Activated CD8-positive, alpha-beta memory T cell treated with anti-CD3 and anti-CD28 coated beads, Interleukin-2, amount 50 U/mL, for 1 hour (primary cell): ENCODE measurements around the gene DYRK2.
A peak's percentile ranks its signal among the peaks of the same experiment; 100 is the strongest.
"Not testable (repeated sequence)": the region's sequence is repeated elsewhere in the genome, so short reads cannot be mapped to it uniquely, and the experiment has no call there.

Experiments
- DNase-seq: peaks from one replicate; pipeline ENCODE4 v3.0.0-alpha.2; 2020; ENCODE audit errors: extremely low read depth

Gene DYRK2

GRCh38 chr12:67671419-67671818 is 22.9 kb downstream of the DYRK2 start:
- DNase-seq: no peak

- no peak for DNase-seq
These were observed 23.3 kb downstream of the DYRK2 start for GRCh38 chr12:67671892-67672291.

- DNase-seq: not testable (repeated sequence)
These were observed 24.0 kb downstream of the DYRK2 start for GRCh38 chr12:67672507-67672906.

GRCh38 chr12:67673509-67673908 is 25.0 kb downstream of the DYRK2 start:
- not testable (repeated sequence) for DNase-seq

GRCh38 chr12:67674417-67674816 is 25.9 kb downstream of the DYRK2 start:
- no peak for DNase-seq

- DNase-seq: no peak
These were observed 28.1 kb downstream of the DYRK2 start for GRCh38 chr12:67676624-67677023.

GRCh38 chr12:67677166-67677565 is 28.6 kb downstream of the DYRK2 start:
- DNase-seq: no peak

- DNase-seq: no peak
These were observed 32.7 kb downstream of the DYRK2 start for GRCh38 chr12:67681105-67681778.

- no peak for DNase-seq
These were observed 33.5 kb downstream of the DYRK2 start for GRCh38 chr12:67681941-67682620.

GRCh38 chr12:67689385-67689784 is 40.8 kb downstream of the DYRK2 start:
- DNase-seq: no peak

- no peak for DNase-seq
These were observed 42.1 kb downstream of the DYRK2 start for GRCh38 chr12:67690656-67691055.

- DNase-seq: no peak
These were observed 42.7 kb downstream of the DYRK2 start for GRCh38 chr12:67691220-67691619.

- no peak for DNase-seq
These were observed 43.6 kb downstream of the DYRK2 start for GRCh38 chr12:67692135-67692534.

GRCh38 chr12:67692966-67693365 is 44.4 kb downstream of the DYRK2 start:
- no peak for DNase-seq

GRCh38 chr12:67693894-67694293 is 45.3 kb downstream of the DYRK2 start:
- DNase-seq: no peak

GRCh38 chr12:67694306-67694900 is 45.9 kb downstream of the DYRK2 start:
- no peak for DNase-seq

GRCh38 chr12:67695974-67696373 is 47.4 kb downstream of the DYRK2 start:
- DNase-seq: no peak

GRCh38 chr12:67697443-67697842 is 48.9 kb downstream of the DYRK2 start:
- no peak for DNase-seq

GRCh38 chr12:67697967-67698366 is 49.4 kb downstream of the DYRK2 start:
- DNase-seq: no peak

GRCh38 chr12:67698672-67699581 is 50.4 kb downstream of the DYRK2 start:
- DNase-seq: peak; percentile 25

- no peak for DNase-seq
These were observed 52.6 kb downstream of the DYRK2 start for GRCh38 chr12:67701121-67701520.

GRCh38 chr12:67702136-67702535 is 53.6 kb downstream of the DYRK2 start:
- DNase-seq: no peak
